Muscle of back (tissue), 10 donors: ENCODE measurements around the gene IMPACT. TPM values are rescaled to one million over a fixed set of nuclear protein-coding genes. Genes with fewer than 3 reads are reported as not detected.

Experiments used
- polyA plus RNA-seq, 10 donors: library from polyadenylated mRNA; unstranded; fragments of 120-200 nt; gene quantifications; one replicate each; pipeline ENCODE4 v1.2.1, GENCODE V29; 2013; ENCODE audit not compliant: insufficient read length in 10 of 10

IMPACT gene
- polyA plus RNA-seq, 10 donors: 32.9 to 47.1 (median 38.2) TPM

Other genes starting within 250 kb of the IMPACT start
- 10 to 100 TPM; 48.4 to 64.3 (median 52.4) TPM for gene OSBPL1A, start 28.8 kb upstream of the IMPACT start, polyA plus RNA-seq
- under 1 TPM in 6 of 10 donors, not detected in 4; 0.04 to 0.19 (median 0.12) TPM for gene HRH4, start 34.0 kb downstream of the IMPACT start, polyA plus RNA-seq